Hematopoietic multipotent progenitor cell treated with erythropoietin and hydrocortisone succinate and interleukin-3 and kit ligand, for 8 days (in vitro differentiated cells): Measurements from ENCODE around the gene MUC6.

Source experiments
- DNase-seq: peaks from one replicate; pipeline ENCODE4 v3.0.0-alpha.2; 2015

MUC6 gene

DNA sequence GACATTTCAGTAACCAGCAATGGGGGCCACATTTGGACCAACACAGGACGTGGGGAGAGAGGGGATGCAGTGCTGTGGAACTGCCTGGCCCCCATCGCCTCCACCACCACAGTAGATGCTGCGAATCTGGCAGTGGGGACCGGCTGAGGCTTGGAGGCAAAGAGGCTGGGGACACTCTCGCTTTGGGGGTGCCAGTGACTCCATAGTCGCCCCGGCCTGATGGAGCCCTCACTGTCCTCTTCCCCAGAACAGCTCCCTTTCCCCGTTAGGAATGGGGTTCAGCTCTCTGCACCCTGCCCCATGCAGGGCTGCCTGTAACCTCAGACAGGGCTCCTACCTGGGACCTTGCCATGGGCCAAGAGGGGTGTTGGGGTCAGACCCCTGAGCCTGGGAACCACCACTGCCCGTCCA lies 36.3 kb upstream of the MUC6 start:
- no peak for DNase-seq

GRCh38 chr11:1072116-1072820 lies 35.8 kb upstream of the MUC6 start:
- no peak for DNase-seq

DNA sequence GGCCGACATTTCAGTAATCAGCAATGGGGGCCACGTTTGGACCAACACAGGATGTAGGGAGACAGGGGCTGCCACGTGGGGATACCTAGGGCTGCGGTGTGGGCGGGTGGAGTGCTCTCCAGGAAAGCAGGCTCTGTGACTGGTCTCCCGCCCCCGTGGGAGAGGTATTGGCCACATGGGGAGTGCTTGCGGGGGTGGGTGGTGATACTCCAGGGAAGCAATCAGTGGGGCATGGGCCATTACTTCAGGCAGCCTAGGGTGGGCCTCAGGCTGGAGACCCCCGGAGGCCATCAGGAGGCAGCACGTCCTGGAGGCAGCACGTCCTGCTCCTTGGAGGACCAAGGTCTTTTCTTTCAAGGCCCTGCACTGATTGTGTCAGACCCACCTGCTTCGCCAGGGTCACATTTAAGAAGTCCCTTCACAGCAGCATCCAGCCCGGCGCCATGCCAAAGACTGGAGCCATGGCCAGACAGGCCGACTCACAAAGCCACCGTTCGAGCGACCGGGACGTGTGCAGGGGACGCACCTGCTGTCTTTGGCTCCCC lies 35.1 kb upstream of the MUC6 start:
- no peak for DNase-seq

GRCh38 chr11:1070594-1071462 lies 34.3 kb upstream of the MUC6 start:
- no peak for DNase-seq

DNA sequence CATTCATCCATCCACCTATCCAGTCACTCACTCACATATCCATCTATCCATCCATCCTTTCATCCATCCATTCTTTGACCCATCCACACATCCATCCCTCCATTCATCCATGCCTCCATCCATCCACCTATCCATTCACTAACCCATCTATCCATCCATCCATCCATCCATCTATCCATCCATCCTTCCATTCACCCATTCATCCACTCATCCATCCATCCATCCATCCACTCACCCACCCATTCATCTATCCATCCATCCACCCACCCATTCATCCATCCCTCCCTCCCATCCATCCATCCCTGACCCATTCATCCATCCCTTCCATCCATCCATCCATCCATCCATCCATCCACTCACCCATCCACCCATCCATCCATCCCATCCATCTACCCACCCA lies 33.2 kb upstream of the MUC6 start:
- DNase-seq, result no peak

- DNase-seq, result no peak
Measured at GRCh38 chr11:1067812-1068496, 31.4 kb upstream of the MUC6 start.

DNA sequence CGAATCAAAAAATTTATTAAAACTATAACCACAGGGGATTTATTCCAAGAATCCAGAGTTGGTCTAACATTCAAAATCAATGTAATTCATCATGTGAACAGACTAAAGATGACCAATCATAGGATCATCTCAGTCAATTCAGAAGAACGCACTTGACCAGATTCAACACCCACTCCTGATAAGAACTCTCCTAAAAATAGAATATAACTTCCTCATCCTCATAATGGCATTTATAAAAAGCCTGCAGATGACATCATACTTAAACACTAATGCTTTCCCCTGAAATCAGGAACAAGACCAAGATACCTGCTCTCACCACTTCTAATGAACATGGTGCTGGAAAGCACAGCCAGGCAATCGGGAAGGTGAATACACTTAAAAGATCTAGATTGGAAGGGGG lies 27.6 kb upstream of the MUC6 start:
- no peak for DNase-seq

- no peak for DNase-seq
Measured at GRCh38 chr11:1062075-1062820, 25.7 kb upstream of the MUC6 start.

DNA sequence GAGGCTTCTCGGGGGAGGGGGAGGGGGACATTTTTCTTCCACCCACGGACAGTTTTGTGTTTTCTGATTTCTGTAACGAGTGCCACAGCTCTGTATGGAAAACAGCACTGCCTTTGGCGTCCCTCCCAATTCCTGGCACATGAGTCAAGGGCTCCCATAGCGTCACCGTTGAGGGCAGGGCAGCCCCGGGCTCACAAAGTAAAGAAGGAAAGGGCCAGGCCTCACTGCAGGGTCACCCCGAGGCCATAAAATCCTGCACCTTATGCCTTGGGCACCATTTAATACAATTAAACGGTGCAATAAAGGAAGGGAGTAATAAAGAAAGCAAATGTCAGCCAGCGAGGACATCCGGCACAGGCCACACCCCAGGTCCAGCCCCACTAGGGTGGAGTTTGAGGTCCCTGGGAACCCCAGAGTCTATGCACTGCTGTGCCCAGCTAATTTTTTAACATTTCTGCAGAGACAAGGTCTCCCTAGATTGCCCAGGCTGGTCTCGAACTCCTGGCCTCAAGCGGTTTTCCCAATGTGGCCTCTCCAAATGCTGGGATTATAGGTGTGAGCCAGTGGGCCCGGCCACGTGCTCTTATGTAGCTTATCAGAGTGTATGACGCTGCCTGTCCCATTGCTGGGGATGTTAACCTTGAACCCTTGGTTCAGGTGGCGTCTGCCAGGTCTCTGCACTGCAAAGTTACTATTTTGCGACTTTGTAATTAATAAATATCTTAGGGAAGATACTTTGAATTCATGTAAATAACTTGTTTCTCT lies 24.5 kb upstream of the MUC6 start:
- DNase-seq, result no peak

DNA sequence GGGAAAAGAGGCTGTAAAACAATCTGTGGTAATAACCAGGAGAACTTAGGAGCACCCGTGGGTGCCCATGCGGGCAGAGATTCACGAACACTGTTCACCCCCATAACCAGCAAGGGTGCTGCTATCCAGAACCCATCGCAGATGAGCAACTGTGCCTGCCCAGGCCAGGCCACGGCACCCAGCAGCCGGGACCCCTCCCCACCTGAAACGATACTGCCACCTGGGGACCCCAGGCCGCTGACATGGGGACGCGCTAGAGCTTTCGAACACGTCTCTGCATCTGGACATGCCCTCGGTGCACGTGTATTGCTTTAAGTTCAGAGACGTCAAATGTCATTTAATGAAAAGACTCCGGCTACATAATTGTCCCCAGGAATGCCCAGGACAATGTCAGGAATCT lies 23.9 kb upstream of the MUC6 start:
- no peak for DNase-seq

DNA sequence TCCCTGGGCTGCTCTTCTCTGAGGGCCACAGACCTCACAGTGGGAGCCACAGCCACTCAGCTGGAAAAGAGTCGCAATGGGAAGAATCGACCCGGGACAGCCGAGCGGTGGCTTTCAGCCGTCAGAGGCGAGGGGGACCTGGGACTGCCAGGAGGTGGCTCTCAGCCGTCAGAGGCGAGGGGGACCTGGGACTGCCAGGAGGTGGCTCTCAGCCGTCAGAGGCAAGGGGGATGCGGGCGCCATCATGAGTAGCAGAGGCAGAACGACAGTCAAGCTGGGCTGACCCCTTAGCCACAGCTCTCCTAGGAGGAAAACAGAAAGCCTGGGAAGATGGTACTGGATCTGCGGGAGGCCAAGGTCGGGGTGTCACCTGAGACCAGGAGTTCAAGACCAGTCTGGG lies 23.2 kb upstream of the MUC6 start:
- DNase-seq, result no peak

DNA sequence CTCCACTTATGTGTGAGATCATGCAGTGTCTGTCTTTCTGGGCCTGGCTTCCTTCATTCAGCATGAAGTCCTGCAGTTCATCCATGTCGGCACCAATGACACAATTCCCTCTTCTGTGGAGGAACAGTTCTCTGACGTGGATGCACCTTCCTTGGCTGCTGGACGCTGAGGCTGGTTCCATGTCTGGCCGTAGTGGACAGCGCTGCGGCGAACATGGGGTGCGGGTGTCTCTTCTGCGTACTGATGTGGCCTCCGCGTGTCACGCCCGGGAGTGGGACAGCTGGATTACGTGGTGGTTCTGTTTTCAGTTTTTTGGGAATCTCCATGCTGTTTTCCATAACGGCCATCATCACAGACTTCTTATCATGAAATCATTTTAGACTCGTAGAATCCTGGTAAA lies 21.3 kb upstream of the MUC6 start:
- no peak for DNase-seq

DNA sequence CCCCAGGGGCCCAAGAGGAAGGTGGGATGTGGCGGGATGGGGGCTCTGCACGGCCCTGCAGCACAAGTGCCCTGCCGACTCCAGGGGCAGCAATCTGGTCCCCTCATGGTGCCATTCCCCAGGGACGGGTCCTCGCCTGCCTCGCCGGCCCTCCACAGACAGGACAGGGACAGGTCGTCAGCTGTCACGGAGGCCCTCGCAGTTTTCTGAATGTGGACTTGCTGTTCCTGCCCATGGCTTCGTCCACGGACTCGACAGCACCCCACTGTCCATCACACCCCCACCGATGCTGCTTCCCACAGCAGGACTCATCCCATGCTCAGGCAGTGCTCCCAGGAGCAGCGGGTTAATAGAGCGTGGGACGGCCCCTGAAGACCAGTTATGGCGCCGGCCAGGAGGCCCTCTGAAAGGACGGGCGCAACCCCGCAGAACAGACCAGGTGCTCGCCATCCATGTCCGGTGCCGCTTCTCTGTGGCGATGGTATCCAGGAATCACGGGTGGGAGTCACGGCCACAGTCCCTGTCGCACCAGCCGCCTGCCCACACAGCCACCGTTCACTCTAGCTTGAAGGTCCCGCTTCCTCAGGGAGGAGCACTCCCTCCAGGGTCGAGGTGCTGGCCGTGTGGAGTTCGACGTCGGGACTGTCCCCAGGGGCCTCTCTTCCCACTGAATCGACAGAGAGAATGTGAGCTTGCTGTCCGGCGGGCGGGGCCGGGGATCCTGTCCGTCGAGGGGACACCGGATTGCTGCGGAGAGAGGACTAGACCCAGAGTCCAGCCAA lies 19.7 kb upstream of the MUC6 start:
- DNase-seq, result no peak

DNA sequence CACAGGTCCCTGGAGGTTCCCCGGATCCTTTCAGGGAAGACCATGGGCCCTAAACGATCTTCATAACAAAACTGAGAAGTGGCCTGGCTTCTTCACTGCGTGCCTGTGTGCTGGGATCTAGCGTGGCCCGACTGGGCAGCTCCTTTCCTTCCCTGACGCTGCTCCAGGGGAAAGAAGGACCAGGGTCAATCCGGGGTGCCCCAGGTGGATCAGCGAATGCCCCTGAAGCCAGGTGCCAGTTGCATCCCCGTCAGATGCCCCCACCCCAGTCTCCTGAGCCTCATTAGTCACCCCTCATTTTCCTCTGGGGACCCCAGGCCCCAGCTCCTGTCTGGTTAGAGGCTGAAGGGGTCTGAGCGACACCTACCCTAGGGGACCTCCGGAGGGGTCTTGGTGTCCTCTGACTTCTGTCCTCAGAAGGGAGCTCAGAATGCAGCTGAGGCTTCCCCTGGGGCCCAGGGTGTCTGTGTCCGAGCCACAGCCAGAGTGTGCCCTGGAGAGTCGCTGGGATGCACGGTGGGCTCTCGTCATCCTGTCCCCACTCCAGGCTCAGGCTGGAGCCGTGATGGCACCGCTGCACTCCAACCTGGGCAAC lies 18.7 kb upstream of the MUC6 start:
- no peak for DNase-seq

- DNase-seq, result no peak
Measured at GRCh38 chr11:1054143-1055108, 17.9 kb upstream of the MUC6 start.

DNA sequence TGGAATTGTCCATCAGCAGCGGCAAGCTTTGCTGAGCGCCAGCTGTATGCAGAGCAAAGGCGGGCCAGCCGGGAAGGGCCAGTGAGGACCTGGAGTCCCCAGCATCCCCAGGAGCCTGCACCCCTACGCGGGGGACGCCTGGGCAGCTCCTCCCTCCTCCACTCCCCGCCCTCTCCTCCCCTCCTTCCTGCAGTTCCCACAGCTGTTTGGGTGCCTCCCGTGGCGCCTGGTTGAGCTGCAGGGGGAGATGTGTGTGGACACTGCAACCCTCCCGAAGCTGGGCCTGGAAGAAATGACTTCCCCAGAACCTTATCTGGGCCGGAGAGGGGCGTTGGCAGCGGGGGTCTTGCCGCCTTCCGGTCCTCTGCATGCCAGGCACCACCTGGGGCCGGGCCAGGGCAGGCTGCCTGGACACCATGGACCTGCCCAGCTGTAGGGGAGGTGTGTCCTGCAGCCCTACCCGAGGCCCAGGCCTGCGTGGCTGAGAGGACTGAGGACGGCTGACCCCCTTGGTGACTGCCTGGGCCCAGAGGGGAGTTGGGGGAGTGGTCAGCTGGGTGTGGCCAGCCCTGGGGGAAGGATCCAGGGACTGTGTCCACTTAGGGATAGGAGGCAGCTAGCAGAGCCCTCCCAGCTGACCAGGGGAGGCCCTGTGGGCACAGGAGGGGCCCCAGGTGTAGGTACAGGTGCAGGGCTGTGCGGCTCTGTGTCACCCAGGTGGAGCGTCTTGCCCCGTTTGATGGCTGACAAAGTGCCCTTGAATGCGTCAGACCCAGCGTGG lies 16.8 kb upstream of the MUC6 start:
- no peak for DNase-seq

- DNase-seq, result no peak
Measured at GRCh38 chr11:1052133-1053011, 15.9 kb upstream of the MUC6 start.
